ENCODE measurements around the gene GLP1R. TPM values are rescaled to one million over a fixed set of nuclear protein-coding genes. Genes with fewer than 3 reads are reported as not detected.

GLP1R gene
- total RNA-seq, 1 donor from 2014 or later = not detected

DNA sequence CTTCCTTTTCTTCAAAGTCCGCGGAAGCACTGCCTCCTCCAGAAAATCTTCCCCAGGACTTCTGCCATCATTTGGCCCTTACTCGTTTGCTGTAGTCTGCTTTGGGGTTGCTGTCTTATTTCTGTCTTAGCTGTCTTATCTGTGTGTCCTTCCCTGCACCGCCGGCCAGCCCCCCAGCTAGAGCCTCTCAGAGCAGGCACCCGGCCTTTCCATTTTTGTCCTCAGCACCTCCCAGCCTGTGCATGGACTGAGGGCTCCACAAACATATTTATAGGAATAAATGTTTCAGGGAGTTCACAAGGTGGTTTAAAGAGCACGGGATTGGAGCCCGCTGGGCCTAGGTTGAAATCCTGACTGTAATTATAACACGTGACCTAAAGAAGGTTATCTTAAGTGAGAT is 8.1 kb downstream of the GLP1R start:
- no peak overlapping the region for H3K4me3 ChIP-seq
- H3K27ac ChIP-seq = no peak overlapping the region
- DNase-seq (ENCODE audit: low spot score in 2 of 2) = no peak
- intact Hi-C loops (cut with DNase I) = no loop called here
- no peaks in the 10 kb centered on the region for H3K36me3 ChIP-seq
- no peaks in the 10 kb centered on the region for H3K9me3 ChIP-seq
- TF ChIP-seq, protein P1, sequence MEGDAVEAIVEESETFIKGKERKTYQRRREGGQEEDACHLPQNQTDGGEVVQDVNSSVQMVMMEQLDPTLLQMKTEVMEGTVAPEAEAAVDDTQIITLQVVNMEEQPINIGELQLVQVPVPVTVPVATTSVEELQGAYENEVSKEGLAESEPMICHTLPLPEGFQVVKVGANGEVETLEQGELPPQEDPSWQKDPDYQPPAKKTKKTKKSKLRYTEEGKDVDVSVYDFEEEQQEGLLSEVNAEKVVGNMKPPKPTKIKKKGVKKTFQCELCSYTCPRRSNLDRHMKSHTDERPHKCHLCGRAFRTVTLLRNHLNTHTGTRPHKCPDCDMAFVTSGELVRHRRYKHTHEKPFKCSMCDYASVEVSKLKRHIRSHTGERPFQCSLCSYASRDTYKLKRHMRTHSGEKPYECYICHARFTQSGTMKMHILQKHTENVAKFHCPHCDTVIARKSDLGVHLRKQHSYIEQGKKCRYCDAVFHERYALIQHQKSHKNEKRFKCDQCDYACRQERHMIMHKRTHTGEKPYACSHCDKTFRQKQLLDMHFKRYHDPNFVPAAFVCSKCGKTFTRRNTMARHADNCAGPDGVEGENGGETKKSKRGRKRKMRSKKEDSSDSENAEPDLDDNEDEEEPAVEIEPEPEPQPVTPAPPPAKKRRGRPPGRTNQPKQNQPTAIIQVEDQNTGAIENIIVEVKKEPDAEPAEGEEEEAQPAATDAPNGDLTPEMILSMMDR (IDR thresholded peaks at IDR 0.05) = no peak
- no peaks in the 10 kb centered on the region for H3K27me3 ChIP-seq
- H3K4me1 ChIP-seq = no peaks in the 10 kb centered on the region

DNA sequence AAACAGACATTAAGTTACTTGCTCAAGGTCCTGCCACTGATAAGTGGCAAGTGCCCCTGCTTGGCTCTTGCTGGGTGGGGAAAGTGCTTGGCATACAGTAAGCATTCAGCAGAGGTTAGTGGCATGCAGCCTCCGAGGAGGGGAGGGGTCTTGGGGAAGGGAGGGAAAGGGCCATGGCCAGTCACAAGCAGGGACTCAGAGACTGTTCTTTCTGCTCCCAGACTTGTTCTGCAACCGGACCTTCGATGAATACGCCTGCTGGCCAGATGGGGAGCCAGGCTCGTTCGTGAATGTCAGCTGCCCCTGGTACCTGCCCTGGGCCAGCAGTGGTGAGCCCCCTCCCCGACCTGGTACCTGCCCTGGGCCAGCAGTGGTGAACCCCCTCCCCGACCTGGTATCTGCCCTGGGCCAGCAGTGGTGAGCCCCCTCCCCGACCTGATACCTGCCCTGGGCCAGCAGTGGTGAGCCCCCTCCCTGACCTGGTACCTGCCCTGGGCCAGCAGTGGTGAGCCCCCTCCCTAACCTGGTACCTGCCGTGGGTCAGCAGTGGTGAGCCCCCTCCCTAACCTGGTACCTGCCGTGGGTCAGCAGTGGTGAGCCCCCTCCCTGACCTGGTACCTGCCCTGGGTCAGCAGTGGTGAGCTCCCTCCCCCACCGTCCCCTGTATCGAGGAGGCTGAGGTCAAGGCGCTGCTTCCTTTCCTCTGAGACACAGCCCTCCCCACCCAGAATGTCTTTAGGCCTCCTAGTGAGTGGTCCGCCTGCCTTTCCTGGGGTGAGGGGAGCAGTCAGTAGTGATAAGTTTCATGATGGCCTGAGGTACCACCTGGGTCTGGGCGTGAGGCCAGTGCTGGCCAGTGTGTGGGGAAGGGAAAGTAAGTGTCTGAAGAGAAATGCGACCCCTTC is 8.9 kb downstream of the GLP1R start:
- Histone ChIP-seq H3K27ac (no peak overlapping the region), H3K36me3 (no peaks in the 10 kb centered on the region), H3K27me3 (no peaks in the 10 kb centered on the region), H3K9me3 (no peaks in the 10 kb centered on the region), H3K4me3 (no peak overlapping the region), H3K4me1 (no peaks in the 10 kb centered on the region)
- TF ChIP-seq, protein P1 (IDR thresholded peaks at IDR 0.05) = no peak
- no peak for DNase-seq (ENCODE audit: low spot score in 2 of 2)
- intact Hi-C loops (cut with DNase I) = no loop called here

DNA sequence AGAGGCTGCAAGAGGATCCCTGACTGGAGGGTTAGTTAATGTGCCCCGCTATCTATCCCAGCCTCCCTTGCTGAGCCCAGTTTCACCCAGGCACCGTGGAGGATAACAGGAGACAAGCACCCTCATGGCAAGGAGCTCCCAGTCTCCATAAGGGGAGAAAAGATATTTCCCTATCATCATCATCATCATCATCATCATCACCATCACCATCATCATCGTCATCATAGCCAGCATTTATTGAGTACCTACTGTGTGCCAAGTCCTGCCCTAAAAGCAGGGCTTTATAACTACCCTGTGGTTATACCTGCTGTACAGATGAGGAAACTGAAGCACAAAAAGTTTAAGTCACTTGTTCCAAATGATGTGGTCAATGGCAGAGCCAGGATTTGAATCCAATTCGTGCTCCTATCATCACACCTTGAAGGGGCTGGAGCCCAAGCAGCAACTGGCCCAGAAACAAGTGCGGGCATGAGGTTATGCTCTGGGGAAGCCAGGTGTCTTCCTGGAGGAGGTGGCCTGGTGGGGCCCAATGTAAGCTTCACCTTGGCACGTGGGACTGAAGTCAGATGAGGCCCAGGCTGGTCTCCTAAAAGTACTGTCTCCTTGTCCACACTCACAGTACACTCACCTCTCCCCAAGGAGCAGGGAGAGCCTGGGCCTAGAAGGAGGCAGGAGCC is 10.0 kb downstream of the GLP1R start:
- Histone ChIP-seq H3K4me3 (no peak overlapping the region), H3K27me3 (no peaks in the 10 kb centered on the region), H3K9me3 (no peaks in the 10 kb centered on the region), H3K27ac (no peak overlapping the region), H3K4me1 (no peaks in the 10 kb centered on the region), H3K36me3 (no peaks in the 10 kb centered on the region)
- DNase-seq (ENCODE audit: low spot score in 2 of 2) = no peak
- TF ChIP-seq, protein P1 (IDR thresholded peaks at IDR 0.05) = no peak
- intact Hi-C loops (cut with DNase I) = no loop called here

DNA sequence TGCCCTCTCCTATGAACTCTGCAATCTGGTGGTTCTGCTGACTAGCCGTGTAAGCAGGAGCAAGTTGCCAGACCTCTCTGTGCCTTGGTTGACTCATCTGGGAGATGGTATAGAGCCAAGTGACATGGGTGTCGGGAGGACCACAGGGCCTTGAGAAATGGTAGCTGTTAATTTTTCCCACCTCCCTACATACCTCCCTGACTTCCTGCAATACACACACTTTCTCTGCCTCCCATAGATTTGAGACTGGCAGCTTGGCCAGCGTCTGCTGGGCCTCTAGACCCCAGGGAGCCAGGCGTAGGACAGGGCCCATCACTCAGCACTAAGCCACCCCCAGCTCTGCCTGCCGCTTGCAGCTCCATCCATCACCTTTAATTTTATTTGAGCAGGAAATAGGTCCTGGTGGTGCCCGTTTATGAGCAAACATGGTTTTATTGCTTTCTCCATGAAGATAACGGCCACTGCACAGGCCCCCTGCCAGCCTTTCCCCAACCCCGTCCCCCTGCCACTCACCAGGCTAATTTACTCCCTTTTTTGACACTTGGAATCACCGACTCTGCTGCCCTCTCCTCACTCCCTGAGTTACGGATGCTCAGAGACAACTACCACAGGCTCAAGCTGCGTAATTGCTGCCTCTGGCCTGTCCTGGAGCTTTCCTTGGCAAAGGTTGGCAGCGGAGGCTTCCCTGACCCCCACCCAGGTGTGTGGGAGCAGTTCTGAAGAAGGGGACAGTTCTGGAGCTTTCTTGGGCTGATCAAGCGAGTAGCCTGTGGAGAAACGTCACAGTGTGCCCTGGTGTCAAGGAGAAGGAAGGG is 11.1 kb downstream of the GLP1R start:
- intact Hi-C loops (cut with DNase I) = no loop called here
- no peaks in the 10 kb centered on the region for H3K36me3 ChIP-seq
- DNase-seq (ENCODE audit: low spot score in 2 of 2) = no peak
- H3K9me3 ChIP-seq = no peaks in the 10 kb centered on the region
- no peak overlapping the region for H3K27ac ChIP-seq
- H3K4me3 ChIP-seq = no peak overlapping the region
- TF ChIP-seq, protein P1 (IDR thresholded peaks at IDR 0.05) = no peak
- no peaks in the 10 kb centered on the region for H3K27me3 ChIP-seq
- H3K4me1 ChIP-seq = no peaks in the 10 kb centered on the region

DNA sequence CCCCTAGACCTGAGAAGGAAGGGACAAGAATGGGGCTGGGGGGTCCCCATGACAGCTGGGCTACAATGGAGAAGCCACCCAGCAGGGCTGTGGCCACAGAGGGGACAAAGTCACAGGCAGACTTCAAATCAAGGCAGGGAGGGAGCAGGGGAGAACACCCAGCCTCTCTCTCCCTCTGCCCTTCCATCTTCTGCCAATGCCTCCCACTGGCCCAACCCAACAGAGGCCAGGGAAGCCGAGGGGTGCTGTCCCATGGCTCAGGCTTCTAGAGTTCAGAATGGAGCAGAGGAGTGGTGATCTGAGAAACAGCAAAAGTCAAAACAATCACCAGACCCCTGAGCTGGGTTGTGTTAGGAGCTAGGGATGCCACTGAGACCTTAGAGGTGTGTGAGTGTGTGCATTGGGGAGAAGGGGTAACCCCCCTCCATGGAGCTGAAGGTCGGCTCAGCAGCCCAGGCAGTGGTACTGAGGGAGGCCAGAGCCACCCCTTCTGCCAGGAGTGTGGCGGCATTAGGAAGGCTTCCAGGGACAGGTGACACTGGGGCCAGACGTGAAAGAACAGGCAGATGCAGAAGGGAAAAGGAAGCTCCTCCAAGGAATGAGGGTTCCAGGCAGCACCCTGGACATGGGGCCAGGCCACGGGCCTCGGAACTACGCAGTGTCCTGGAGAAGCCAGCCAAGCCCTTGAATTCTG is 12.0 kb downstream of the GLP1R start:
- no peak for DNase-seq (ENCODE audit: low spot score in 2 of 2)
- no peaks in the 10 kb centered on the region for H3K4me1 ChIP-seq
- no peaks in the 10 kb centered on the region for H3K27me3 ChIP-seq
- TF ChIP-seq, protein P1 (IDR thresholded peaks at IDR 0.05) = no peak
- H3K36me3 ChIP-seq = no peaks in the 10 kb centered on the region
- H3K27ac ChIP-seq = no peak overlapping the region
- H3K4me3 ChIP-seq = no peak overlapping the region
- intact Hi-C loops (cut with DNase I) = no loop called here
- H3K9me3 ChIP-seq = no peaks in the 10 kb centered on the region
